LNCaP clone FGC (cell line): ENCODE data around the gene ZNF451.

Source experiments
- DNase-seq: peaks from one replicate; pipeline ENCODE4 v3.0.0-alpha.2; 2011; ENCODE audit warnings: low read depth
- H3K4me3 ChIP-seq: 2 replicates; pipeline ENCODE4 v1.5.1; 2011; ENCODE audit warnings: mild to moderate bottlenecking, low read depth, low read length, control low read depth
- CTCF ChIP-seq: IDR thresholded peaks from 2 replicates; pipeline ENCODE4 v1.5.1; 2012; ENCODE audit warnings: mild to moderate bottlenecking; ENCODE audit not compliant: control insufficient read depth, insufficient read depth; ENCODE audit errors: extremely low read depth

ZNF451 gene

DNA sequence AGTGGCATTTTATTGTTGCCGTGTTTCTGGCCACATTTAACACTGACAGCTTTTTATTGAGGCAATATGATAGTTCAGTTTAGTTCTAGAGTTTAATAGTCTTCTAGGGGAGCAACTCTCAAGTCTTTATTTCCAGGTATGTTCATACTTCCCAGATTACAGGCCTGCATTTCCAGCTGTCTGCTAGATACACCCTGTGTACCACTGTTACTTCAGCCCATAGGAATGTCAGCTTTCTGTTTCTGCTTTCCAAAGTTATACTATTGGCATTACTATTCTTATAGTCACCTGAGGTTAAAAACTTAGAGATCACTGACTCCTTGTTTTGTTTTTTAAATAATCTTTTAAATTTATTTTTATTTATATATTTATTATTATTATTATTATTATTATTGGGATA lies 7.6 kb downstream of the ZNF451 start:
- no peak overlapping the region for H3K4me3 ChIP-seq
- TF ChIP-seq CTCF: no peak
- DNase-seq: no peak

- TF ChIP-seq CTCF: no peak
- no peak for DNase-seq
- H3K4me3 ChIP-seq: no peak overlapping the region
These were observed 13.0 kb downstream of the ZNF451 start for GRCh38 chr6:57102976-57103375.

GRCh38 chr6:57104336-57104735 lies 14.3 kb downstream of the ZNF451 start:
- no peak for DNase-seq
- no peak for TF ChIP-seq CTCF
- H3K4me3 ChIP-seq: no peak overlapping the region

DNA sequence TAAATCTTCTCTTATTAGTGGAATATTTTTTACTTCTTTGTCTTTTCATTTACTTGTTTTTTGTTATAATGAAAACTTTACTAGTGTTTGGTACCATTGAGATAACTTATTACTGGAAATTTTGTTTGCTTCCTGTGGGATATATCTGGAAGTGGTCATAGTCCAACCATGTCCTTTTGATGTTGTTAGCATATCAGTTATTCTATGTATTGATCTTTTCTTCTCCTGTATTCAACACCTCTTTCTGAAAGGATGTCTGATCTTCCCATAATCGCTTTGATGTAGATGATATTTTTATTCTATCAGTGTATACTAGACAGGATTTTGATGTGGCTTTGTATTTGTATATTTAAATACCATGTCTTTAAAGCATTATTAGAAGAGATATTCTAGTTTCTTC lies 17.0 kb downstream of the ZNF451 start:
- H3K4me3 ChIP-seq: no peak overlapping the region
- no peak for TF ChIP-seq CTCF
- no peak for DNase-seq

DNA sequence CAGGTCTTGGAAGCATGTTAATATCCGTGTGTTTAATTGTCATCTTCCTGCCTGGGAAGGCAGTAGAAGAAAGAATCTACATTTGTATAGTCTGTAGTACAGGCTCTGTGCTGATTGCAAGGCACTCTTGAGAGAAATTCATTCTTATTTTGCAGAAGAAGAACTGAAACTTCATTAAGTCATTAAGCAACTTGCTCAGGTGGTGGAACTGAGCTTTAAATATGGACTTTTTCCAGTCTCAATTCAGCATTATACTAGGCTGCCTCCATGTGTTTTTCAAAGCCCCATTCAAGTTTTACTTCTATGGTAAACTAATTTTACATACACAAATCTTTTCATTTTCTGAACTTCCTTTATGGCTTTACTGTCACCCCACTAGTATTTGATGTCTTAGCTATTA lies 18.7 kb downstream of the ZNF451 start:
- DNase-seq: no peak
- no peak for TF ChIP-seq CTCF
- H3K4me3 ChIP-seq: no peak overlapping the region

GRCh38 chr6:57109880-57110279 lies 19.9 kb downstream of the ZNF451 start:
- no peak for TF ChIP-seq CTCF
- H3K4me3 ChIP-seq: no peak overlapping the region
- DNase-seq: no peak

DNA sequence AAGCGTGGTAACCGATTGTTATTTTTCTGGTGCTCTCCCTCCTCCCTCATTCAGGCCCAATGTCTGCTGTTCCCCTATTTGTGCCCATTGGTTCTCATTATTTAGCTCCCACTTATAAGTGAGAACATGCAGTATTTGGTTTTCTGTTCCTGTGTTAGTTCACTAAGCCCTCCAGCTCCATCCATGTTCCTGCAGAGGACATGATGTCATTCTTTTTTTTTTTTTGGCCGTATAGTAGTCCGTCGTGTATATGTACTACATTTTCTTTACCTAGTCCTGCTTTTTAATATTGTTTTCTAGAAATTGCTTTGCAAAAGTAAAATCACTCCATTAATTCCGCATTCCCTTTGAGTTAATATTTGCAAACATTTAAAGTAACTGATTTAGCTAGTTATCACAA lies 23.1 kb downstream of the ZNF451 start:
- DNase-seq: no peak
- H3K4me3 ChIP-seq: no peak overlapping the region
- no peak for TF ChIP-seq CTCF
